Stimulated activated CD4-positive, alpha-beta T cell treated with anti-CD3 and anti-CD28 coated beads, Interleukin-4, amount 100 ng/mL, for 48 hours (primary cell): ENCODE data around the gene PAPPA.

Experiments used
- DNase-seq, 2 donors: peaks; one replicate each; pipeline ENCODE4 v3.0.0-alpha.2; 2020; ENCODE audit warnings: low read depth in 2 of 2

Gene PAPPA

GRCh38 chr9:116419181-116419580 lies 265.6 kb downstream of the PAPPA start:
- no peak for DNase-seq

DNA sequence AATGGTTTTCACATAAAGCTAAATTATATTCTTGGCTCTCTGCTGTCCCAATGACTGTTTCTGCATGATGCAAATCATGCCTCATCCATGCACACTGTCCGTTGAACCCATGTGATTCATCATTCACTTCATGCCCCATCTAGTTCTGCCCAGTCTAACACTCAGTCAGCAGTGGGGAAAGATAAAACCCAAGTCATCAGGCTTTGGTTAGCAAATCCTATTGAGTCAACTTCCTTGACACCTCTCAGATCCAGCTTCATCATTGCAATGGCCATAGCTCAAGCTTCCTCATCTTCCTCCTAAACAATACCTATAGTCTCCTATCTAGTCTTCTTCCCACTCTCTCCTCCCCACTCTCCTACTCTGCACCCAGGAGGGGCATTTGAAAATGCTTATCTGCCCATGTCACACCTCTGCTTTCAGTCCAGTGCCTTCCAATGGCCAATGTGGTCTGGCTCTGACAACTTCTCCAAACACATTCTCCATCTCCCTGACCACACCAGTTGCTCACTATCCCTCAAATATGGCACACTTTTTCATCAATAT lies 267.5 kb downstream of the PAPPA start:
- no peak for DNase-seq

- DNase-seq = no peak
These were observed 268.8 kb downstream of the PAPPA start for GRCh38 chr9:116422119-116422979.

DNA sequence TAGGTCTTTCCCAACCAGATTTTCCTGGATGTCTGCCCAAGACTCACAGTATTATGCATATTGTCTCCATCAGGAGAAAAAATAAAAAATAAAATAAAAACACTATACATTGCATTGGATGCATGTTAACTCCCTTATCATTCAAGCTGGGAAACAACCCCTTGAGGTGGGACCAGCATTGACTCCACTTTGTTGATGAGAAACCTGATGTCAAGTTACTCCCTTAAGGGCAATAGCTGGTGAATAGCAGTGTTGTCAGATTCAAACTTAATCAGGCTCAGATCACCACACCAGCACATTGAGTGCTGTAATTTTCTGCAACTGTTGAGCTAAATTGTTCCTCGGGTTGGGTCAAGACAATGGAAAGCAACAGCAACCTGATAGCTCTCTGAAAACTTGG lies 269.6 kb downstream of the PAPPA start:
- DNase-seq = no peak

- DNase-seq = no peak
These were observed 271.7 kb downstream of the PAPPA start for GRCh38 chr9:116425244-116425643.

- no peak for DNase-seq
These were observed 277.3 kb downstream of the PAPPA start for GRCh38 chr9:116430849-116431248.

DNA sequence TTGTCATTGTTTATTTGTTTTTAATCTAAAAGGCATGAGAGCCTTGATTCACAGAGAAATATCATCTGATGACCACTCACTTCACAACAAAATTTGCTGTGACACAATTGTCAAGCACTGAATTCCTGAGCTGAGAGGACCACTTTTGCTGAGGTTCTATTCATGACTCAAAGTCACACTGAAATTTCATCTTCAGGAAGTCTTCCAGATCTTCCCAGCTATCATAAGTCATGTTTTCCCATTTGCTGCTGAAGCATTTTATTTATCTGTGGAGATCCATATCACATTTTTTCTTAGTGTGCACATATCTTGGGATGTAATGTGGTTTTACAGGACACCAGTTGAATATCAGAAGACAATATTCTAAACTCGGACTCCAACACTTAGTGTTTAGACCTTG lies 278.5 kb downstream of the PAPPA start:
- no peak for DNase-seq

DNA sequence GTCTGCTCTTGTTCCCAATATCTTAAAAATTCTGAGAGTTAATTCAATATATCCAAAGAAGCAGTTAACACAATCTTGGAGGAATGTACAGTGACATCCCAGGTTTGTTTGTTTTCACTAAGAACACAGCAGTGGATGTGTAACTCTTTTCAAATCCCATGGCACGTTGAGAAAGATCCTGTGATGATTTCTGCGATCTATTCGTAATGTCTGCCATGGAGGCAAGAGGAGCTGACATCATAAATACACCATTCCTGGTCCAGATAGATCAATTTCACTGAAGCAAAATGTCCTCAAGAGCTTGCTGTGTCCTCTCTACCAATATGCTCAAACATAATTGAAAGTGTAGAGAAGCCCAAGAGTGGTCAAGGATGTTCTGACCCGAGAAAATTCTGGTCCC lies 280.7 kb downstream of the PAPPA start:
- DNase-seq = no peak

DNA sequence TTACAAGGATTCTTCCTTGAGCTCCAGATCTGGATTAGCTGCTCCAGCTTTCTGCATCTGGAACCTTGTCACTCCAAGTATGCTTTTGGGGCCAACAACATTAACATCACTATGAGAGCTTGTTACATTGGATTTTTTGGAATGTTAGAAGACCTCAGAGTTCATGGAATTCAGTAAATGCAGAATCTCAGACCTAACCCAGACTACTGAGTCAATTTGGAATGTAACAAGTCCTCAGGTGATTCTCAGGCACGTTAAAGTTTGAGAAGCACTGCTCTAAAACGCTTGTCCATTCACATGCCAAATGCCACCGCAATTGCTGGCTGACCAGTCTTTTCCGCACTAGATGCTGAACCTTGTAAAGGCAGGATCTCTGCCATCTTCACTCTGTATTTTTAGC lies 282.1 kb downstream of the PAPPA start:
- DNase-seq = no peak

GRCh38 chr9:116436121-116436520 lies 282.5 kb downstream of the PAPPA start:
- DNase-seq = no peak

- DNase-seq = no peak
These were observed 284.1 kb downstream of the PAPPA start for GRCh38 chr9:116437411-116438370.

DNA sequence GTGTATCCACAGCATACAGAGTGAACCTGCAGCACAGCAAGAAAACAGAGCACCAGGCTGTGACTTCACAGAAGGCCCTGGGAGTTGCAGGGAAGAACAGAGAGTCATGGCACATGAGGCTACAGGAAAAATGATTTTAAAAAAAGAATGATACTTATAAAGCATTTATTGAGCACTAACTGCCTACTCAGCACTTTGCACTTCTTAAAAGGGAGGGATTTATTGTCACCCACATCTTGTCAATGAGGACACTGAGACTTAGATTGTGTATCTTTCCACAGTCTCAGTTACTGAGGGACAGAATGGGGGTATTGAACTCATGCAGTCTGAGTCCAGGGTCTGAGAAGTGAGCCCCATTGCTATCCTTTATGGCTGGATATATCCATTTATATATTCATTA lies 288.9 kb downstream of the PAPPA start:
- DNase-seq = no peak

- DNase-seq = no peak
These were observed 294.3 kb downstream of the PAPPA start for GRCh38 chr9:116447934-116448333.

GRCh38 chr9:116448431-116448830 lies 294.8 kb downstream of the PAPPA start:
- no peak for DNase-seq

GRCh38 chr9:116449949-116450348 lies 296.4 kb downstream of the PAPPA start:
- no peak for DNase-seq

GRCh38 chr9:116450378-116451139 lies 297.0 kb downstream of the PAPPA start:
- no peak for DNase-seq

DNA sequence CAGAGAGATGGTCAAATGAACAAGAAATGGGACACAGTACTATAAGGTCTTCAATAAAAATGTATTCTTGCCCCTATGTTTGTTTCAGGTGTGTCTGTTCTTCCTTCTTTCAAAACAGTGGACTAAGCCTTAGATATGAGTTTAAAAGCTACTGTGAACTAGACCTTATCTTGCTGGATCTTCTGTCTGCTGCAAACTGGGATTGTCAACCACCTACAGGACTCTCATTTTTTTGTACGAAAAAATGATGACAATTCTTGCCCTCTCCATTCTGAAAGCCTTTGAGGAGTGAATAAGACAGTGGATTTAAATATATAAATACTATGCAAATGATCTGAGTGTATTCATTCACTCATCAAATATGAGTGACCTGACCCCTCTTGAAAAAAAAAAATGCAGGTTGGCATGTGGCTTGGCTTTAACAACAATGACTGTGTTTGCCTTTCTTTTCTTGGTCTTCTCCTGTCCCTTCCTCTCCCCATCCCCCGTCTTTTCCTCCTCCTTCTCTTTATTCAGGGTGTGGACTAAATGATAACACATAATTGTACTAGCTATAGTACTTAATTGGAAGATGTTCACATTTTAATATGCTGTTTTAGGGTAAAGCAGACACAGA lies 298.0 kb downstream of the PAPPA start:
- DNase-seq = no peak
